Measurements from ENCODE around the gene PRTFDC1.

DNA sequence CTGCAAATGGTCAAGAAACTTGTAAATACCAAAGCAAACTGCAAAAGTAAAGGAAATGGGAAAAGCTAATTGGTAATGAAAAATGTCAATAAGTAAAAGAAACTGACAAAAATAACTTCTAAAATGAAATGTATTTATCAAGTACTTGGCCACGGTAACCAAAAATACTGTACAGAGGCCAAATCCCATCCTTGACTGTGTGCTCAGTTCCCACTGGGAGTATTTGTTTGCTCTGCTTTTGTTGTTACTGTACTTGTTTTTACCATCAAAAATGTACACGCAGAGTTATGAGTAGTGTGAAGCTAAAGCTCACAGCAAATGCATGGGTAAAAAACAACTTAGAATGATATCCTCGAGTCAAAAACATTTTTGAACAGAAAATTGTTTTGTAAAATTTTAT lies 32.5 kb upstream of the PRTFDC1 start:
- TF ChIP-seq, protein P1, sequence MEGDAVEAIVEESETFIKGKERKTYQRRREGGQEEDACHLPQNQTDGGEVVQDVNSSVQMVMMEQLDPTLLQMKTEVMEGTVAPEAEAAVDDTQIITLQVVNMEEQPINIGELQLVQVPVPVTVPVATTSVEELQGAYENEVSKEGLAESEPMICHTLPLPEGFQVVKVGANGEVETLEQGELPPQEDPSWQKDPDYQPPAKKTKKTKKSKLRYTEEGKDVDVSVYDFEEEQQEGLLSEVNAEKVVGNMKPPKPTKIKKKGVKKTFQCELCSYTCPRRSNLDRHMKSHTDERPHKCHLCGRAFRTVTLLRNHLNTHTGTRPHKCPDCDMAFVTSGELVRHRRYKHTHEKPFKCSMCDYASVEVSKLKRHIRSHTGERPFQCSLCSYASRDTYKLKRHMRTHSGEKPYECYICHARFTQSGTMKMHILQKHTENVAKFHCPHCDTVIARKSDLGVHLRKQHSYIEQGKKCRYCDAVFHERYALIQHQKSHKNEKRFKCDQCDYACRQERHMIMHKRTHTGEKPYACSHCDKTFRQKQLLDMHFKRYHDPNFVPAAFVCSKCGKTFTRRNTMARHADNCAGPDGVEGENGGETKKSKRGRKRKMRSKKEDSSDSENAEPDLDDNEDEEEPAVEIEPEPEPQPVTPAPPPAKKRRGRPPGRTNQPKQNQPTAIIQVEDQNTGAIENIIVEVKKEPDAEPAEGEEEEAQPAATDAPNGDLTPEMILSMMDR (conservative IDR thresholded peaks at IDR 0.05 in 1 of 2, IDR thresholded peaks at IDR 0.05 in 1 of 2; ENCODE audit: low read depth in 1 of 2, low read length in 2 of 2) = no peak
- no peak for TF ChIP-seq EZH2 (IDR thresholded peaks at IDR 0.05; ENCODE audit: low read length, missing control alignments)
